Stimulated activated CD8-positive, alpha-beta memory T cell treated with anti-CD3 and anti-CD28 coated beads, Interleukin-12 subunit alpha, Interleukin-12 subunit beta, amount 100 ng/mL, for 1 hour (primary cell): ENCODE data around the gene RTF1.

ENCODE experiments used
- DNase-seq: peaks from one replicate; pipeline ENCODE4 v3.0.0-alpha.2; 2020; ENCODE audit warnings: low read depth

RTF1 gene

DNA sequence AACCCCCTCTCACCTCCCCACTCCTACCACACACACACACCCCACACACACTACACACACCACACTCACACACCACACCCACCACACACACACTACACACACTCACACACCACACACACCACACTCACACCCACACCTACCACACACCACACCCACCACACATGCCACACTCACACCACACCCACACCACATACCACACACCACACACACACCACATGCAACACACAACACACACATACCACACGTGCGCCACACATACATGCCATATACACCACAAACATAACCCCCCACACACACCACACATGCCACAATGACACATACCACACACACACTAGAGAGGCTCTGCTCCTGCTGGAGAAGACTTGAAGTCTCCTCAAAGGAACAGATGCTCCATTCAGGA lies 70.9 kb downstream of the RTF1 start:
- DNase-seq = no peak

GRCh38 chr15:41489641-41490040 lies 72.7 kb downstream of the RTF1 start:
- no peak for DNase-seq

DNA sequence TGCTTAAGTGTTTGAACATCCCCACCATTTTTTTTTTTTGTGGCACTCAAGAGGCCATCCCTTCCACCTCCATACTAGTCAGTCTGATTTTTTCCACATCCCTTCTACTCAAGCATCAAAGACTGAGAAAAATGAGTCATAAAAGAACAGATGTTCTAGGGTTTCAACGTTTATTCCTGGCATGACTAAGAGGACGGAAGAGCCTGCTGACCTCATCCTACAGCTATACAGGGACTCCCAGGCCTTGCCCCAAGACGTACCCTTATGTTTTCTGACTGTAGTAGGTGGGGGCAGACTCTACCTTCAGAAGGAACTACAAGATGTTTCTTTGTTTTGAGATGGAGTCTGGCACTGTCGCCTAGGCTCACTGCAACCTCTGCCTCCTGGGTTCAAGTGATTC lies 73.5 kb downstream of the RTF1 start:
- DNase-seq = no peak

DNA sequence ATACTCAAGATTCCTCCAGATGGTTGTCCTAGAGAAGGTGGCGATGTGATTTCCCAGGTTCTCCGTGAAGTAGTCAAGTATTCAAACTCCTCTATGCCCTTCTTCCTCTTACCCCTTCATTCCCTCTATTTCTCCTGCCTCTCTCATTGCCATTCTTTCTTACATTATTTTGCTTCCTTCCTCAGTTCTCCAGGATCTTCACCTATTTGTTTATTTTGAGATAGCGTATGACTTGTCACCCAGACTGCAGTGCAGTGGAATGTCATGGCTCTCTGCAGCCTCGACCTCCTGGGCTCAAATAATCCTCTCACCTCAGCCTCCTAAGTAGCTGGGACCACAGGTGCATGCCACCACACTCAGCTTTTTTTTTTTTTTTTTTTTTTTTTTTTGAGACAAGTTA lies 75.0 kb downstream of the RTF1 start:
- DNase-seq = no peak

GRCh38 chr15:41492597-41493204 lies 75.8 kb downstream of the RTF1 start:
- DNase-seq = no peak

- DNase-seq = peak; percentile 65
Measured at GRCh38 chr15:41493205-41493901, 76.5 kb downstream of the RTF1 start, which contains the start of gene ITPKA. TSS of gene ITPKA (plus strand) at chr15:41493874. CDS start at chr15:41493928, 54 bp downstream.

DNA sequence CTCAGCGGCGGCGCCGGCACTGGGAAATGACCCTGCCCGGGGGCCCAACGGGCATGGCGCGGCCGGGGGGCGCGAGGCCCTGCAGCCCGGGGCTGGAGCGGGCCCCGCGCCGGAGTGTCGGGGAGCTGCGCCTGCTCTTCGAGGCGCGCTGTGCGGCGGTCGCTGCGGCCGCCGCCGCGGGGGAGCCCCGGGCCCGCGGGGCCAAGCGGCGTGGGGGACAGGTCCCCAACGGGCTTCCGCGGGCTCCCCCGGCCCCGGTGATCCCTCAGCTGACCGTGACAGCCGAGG lies 77.0 kb downstream of the RTF1 start:
- DNase-seq = no peak

DNA sequence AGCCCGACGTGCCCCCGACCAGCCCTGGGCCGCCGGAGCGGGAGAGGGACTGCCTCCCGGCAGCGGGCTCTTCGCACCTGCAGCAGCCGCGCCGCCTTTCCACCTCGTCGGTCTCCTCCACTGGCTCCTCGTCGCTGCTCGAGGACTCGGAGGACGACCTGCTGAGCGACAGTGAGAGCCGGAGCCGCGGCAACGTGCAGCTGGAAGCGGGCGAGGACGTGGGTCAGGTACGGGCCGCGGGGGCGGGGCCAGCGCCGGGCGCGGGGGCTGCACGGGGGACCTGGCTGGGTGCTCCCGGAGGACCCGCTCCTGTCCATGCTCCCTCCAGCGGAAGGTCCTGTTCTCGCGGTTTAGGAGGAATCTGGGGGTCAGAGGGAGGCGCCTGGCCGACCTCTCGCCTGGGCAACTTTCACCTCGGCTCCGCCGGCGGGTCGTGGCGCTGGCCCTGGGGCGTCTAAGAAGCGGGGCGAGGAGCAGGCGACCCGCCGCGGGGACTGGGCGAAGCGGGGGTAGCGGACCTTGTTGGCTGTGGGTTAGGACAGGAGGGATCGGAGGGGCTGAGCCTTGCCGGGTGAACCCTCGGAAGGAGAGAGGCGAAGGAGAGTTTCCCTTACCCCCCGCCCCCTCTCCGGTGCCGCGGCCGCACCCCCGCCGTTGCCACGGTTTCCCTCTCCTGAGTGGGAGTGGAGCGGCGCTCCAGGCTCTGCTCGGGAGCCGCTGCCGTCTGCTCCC lies 77.5 kb downstream of the RTF1 start:
- no peak for DNase-seq

DNA sequence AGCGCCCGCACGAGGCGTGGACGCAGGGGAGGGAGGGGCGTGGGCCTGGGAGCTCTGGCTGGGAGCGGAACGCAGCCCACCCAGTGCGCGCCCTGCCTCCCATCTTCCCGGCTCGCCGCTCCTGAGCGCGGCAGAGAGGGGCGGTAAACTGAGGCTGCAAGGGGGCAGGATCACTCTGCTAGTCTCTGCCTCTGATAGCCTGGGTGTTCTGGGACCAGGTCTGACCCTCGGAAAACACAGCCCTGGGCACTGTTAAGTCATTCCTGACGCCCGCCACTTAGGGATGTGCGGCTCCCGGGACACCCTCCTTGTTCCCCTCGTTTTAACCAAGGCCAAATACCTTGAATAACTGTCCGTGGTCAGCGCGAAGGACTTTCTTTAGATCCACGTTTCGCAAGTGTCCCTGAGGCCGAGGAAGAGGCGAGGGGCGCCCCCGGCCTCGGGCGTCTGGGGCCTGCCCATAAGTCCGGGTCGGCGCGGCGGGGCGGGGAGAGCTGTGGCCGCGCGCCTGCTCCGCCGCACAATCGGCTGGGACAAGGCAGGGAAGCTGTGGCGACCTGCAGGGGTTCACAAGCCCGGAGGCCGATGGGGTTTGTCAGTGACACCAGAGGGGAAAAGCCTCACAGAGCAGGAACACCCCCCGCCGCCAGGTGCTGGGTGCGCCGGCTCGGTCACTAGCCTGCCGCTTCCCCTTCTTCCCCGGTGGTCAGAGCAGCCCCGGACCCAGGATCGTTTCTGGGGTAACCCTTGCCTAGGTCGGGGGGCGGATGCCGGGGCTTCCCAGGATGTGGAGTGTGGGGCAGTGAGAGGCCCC lies 78.2 kb downstream of the RTF1 start:
- no peak for DNase-seq

GRCh38 chr15:41495736-41496599 lies 79.1 kb downstream of the RTF1 start:
- no peak for DNase-seq

DNA sequence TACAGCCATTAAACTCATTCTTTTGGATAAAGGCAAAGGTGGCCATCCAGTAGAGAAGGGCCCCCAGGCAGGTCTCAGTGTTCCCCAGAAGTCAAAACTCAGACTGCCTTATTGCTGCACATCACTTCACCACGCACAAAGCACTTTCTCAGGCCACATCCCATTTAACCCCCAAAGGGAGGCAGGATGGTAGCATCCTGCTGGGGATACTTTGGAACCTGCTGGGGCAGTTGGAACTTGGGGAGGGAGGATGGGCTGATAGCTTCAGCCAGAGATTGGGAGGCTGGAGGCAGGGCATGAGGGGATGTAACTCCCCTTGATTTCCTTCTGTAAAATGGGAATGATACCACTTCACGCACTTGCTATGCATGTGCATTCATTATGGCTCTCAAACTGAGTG lies 81.8 kb downstream of the RTF1 start:
- no peak for DNase-seq

- DNase-seq = no peak
Measured at GRCh38 chr15:41499109-41499851, 82.4 kb downstream of the RTF1 start.

DNA sequence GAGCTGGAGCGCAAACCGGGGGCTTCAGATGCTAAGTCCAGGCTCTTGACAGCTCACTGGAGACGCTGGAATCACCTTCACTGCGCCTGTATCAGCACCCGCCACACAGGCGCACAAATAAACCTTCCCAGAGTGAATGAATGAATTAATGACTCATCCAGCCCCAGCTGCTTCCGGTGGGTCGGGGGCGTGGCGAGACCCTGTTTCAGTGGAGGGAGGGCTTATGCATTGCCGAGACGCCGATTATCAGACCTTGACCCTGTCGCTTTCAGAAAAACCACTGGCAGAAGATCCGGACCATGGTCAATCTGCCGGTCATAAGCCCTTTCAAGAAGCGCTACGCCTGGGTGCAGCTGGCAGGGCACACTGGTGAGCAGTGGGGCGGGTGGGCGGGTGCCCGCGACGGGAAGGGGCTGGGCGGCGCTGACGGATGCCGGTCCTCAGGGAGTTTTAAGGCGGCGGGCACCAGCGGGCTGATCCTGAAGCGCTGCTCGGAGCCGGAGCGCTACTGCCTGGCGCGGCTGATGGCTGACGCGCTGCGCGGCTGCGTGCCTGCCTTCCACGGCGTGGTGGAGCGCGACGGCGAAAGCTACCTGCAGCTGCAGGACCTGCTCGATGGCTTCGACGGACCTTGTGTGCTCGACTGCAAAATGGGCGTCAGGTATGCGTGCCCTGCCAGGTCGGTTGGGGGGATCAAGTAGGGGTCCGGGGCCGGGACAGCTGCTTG lies 84.5 kb downstream of the RTF1 start:
- DNase-seq = no peak

DNA sequence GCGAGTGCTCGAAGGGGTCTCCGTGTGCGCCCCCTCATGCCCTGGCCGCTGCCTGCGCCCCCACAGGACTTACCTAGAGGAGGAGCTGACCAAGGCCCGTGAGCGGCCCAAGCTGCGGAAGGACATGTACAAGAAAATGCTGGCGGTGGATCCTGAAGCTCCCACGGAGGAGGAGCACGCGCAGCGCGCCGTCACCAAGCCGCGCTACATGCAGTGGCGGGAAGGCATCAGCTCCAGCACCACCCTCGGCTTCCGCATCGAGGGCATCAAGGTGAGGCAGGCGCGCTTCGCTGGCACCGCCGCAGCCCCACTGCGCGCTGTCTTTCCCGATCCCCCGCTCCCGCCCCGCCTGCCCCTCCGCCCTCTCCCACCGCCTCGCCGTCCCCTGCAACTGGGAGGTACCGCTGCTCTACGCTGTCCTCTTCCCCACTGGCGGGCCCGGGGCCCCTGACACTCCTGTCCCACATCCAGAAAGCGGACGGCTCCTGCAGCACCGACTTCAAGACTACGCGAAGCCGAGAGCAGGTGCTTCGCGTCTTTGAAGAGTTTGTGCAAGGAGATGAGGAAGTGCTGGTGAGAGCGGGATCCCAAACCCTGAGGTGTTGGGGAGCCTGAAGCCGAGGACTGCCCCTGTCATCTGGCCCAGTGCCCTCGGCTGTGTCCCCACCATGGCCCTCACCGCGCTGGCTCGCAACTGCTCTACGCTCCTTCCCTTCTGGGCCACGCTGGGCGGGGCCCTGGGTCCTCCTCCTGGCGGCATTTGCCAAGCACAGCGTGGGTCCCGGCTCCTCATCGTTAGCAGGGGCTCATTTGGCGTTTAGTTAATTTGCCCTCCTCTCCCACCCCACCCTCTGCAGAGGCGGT lies 85.3 kb downstream of the RTF1 start:
- DNase-seq = no peak

DNA sequence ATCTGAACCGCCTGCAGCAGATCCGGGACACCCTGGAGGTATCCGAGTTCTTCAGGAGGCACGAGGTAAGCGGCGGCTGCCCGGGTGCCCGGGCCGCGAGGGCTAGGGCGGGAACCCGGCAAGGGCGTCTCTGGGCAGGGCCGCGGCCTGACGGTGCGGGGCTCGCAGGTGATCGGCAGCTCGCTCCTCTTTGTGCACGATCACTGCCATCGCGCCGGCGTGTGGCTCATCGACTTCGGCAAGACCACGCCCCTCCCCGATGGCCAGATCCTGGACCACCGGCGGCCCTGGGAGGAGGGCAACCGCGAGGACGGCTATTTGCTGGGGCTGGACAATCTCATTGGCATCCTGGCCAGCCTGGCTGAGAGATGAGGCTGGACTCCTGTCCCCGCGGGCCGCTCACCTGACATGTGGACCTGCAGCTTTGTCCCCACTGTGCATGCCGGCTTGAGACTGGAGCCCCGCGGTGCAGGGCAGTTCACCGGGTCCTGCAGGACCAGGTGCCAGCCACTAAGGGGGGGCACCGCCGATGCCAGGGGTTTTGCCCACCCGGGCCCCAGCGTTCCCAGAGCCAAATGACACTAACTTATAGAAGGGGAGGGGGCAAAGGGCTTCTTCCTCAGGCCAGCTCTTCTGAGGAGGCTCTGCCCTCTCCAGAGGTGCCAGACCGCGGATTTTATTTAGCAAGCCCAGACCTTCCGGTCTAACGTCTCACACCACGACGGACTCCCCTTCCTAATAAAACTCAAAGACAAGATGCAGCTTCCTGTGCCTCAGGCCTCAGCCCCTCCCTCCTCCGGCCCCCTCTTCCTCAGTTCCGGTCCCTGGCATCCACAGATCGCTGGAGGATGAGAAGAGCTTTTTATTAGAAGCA lies 86.1 kb downstream of the RTF1 start:
- DNase-seq = no peak

GRCh38 chr15:41503669-41504010 lies 86.7 kb downstream of the RTF1 start:
- DNase-seq = no peak

DNA sequence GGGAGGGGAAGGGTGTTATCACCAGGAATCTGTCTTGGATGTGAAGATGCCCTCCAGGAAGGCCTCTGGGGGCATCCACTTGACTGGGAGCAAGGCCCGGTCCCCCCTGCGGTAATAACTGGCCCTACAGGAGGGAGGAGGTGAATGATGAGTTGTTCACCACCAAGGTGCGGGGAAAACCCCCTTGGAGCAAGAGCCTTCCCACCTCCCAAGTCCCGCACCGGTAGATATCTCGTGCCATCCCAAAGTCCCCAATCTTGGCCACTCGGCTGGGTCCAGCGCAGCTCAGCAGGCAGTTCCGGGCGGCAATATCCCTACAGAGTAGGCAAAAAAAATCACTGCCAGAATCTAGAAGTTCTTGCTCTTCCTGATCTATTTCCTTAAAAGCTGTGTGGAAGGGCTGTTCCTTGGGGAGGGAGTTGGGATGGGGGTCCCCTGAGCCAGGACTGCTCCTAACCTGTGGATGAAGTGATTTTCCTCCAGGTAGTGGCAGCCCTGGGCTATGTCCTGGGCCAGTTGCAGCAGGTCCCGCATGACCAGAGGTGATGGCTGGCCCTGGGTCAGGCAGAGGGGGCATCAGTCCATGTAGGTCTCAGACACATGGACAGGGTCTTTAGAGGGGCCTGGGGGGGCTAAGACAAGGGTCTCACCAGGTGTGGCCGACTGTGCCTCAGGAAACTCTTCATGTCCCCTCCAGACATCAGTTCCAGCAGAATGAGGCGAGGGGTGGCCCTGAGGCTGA lies 88.0 kb downstream of the RTF1 start:
- no peak for DNase-seq

DNA sequence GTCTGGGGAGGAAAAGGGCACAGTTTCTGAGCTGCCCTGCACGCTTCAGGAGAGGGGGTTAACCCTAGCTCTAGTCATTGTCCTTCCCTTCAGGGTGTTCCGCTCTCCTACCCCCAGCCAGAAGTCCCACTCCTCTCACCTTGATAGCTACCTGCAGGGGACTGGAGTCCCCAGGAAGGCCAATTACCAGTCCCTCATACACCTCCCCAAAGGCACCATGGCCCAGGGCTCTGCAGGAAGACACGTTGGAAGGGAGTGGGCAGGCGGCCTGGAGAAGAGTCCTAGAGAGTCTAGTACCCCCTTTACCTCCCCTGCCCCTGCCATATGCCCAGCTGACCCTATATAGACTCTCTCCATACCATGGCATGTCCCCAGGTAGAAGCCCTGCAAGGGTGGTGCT lies 88.9 kb downstream of the RTF1 start:
- no peak for DNase-seq
